Mesothelial cell of epicardium (in vitro differentiated cells): ENCODE measurements around the gene TCERG1L. TPM values are rescaled to one million over a fixed set of nuclear protein-coding genes. Genes with fewer than 3 reads are reported as not detected.

Source experiments
- DNase-seq, 2 experiments: peaks; one replicate each; pipeline ENCODE4 v3.0.0; 2021; ENCODE audit warnings: low spot score in 2 of 2; ENCODE audit not compliant: unreplicated experiment in 2 of 2
- H3K27ac Mint-ChIP-seq: 2 replicates; pipeline ENCODE4 v1.8.0; 2021; ENCODE audit warnings: mixed read lengths
- H3K27me3 Mint-ChIP-seq: 2 replicates; pipeline ENCODE4 v1.8.0; 2021; ENCODE audit warnings: low read depth, mixed read lengths
- H3K36me3 Mint-ChIP-seq: 2 replicates; pipeline ENCODE4 v1.8.0; 2021; ENCODE audit warnings: mixed read lengths
- H3K4me1 Mint-ChIP-seq: 2 replicates; pipeline ENCODE4 v1.8.0; 2021; ENCODE audit warnings: mixed read lengths
- H3K4me3 Mint-ChIP-seq: 2 replicates; pipeline ENCODE4 v1.8.0; 2021; ENCODE audit warnings: mild to moderate bottlenecking, moderate library complexity, mixed read lengths
- H3K9me3 Mint-ChIP-seq: 2 replicates; pipeline ENCODE4 v1.8.0; 2021; ENCODE audit warnings: mixed read lengths
- total RNA-seq: library from RNA; stranded (reverse); gene quantifications from 3 replicates; pipeline ENCODE4 v1.2.1, GENCODE V29; 2021
- TF ChIP-seq, protein P1 (sequence below): fragments of 200-600 bp; sonication (generic); IDR thresholded peaks from one replicate; pipeline ENCODE4 v1.5.0; 2021; ENCODE audit warnings: antibody characterized with exemption; ENCODE audit not compliant: unreplicated experiment

TCERG1L gene
- total RNA-seq, 1 donor from 2014 or later, result 0.63 TPM

DNA sequence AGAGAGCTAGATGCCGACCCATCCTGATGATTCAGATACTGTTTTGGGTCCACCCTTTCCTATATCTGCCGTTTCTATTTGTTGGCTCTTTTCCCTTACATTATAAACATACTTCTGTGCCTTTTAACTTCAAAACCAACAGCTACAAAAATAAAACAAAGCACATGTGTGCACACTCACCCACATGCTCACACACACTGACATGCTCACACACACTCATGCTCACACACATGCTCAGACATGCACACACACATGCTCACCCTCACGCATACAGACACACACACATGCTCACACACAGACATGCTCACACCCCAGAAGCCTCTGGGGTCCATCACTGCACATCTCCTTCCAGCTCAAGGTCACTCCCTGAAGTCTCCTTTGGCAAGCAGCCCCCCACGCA, 88.1 kb downstream of the TCERG1L start:
- H3K9me3 Mint-ChIP-seq, result no peaks in the 10 kb centered on the region
- no peak overlapping the region for H3K27ac Mint-ChIP-seq
- DNase-seq, result no peak
- H3K4me3 Mint-ChIP-seq, result no peak overlapping the region
- H3K27me3 Mint-ChIP-seq, result peaks cover 4% of the 10 kb centered on the region
- no peaks in the 10 kb centered on the region for H3K36me3 Mint-ChIP-seq
- TF ChIP-seq, protein P1, sequence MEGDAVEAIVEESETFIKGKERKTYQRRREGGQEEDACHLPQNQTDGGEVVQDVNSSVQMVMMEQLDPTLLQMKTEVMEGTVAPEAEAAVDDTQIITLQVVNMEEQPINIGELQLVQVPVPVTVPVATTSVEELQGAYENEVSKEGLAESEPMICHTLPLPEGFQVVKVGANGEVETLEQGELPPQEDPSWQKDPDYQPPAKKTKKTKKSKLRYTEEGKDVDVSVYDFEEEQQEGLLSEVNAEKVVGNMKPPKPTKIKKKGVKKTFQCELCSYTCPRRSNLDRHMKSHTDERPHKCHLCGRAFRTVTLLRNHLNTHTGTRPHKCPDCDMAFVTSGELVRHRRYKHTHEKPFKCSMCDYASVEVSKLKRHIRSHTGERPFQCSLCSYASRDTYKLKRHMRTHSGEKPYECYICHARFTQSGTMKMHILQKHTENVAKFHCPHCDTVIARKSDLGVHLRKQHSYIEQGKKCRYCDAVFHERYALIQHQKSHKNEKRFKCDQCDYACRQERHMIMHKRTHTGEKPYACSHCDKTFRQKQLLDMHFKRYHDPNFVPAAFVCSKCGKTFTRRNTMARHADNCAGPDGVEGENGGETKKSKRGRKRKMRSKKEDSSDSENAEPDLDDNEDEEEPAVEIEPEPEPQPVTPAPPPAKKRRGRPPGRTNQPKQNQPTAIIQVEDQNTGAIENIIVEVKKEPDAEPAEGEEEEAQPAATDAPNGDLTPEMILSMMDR, result no peak
- no peaks in the 10 kb centered on the region for H3K4me1 Mint-ChIP-seq

DNA sequence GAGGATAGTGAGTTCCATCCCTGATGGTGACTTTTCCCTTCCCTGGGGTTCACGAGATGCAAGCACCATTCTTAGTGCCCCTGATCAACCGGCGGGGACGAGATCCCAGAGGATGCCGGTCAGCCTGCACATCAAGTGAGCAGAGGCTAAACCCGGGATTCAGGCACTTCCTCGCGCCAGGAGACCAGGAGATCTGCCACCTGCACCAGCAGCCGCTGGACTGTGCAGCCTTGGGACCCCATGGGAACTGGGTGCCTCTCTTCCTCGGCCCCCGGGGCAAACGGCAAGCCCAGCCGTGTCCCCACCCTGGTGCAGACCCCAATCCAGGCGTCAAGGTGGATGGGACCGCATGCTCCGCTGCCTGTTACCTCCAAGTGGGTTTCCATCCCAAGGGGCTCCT, 88.5 kb downstream of the TCERG1L start:
- no peaks in the 10 kb centered on the region for H3K36me3 Mint-ChIP-seq

DNA sequence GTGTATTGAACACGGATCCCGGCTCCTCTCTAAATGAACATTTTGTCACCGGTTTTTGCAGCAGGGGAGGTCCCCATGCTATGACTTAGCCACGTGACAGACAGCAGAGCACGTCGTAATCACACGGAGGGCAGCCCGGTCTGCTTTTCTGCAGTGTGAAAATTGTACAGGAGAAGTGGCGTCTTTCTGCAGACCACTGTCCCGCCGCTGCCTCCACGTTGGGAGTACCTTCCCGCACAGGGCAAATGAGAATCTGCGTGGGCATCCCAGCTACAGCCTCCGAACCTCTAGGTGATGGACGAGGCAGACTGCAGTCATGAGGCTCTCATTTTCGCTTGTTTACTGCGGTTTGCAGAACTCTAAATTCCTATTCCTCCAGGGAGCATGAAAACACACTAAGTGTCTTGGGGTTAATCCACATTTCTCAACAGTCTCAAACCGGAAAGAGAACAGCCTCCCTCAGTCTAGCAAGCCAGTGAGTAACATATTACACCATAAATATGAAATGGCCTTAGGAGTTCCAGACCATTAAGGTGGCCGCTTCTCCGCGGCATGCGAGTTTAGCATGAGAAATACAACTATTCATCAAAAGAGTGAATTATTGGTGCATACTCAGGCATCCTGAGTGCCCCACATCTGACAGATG, 89.8 kb downstream of the TCERG1L start:
- H3K4me1 Mint-ChIP-seq, result no peaks in the 10 kb centered on the region
- H3K27me3 Mint-ChIP-seq, result peaks cover 4% of the 10 kb centered on the region
- H3K9me3 Mint-ChIP-seq, result no peaks in the 10 kb centered on the region
- no peak overlapping the region for H3K27ac Mint-ChIP-seq
- H3K4me3 Mint-ChIP-seq, result no peak overlapping the region
- H3K36me3 Mint-ChIP-seq, result no peaks in the 10 kb centered on the region
- TF ChIP-seq, protein P1, result no peak
- no peak for DNase-seq

More for the DNA sequence above, 88.5 kb downstream of the TCERG1L start:
- TF ChIP-seq, protein P1, result no peak
- Mint-ChIP-seq H3K27me3 (peaks cover 4% of the 10 kb centered on the region), H3K4me3 (no peak overlapping the region), H3K9me3 (no peaks in the 10 kb centered on the region), H3K27ac (no peak overlapping the region), H3K4me1 (no peaks in the 10 kb centered on the region)
- DNase-seq, result no peak

DNA sequence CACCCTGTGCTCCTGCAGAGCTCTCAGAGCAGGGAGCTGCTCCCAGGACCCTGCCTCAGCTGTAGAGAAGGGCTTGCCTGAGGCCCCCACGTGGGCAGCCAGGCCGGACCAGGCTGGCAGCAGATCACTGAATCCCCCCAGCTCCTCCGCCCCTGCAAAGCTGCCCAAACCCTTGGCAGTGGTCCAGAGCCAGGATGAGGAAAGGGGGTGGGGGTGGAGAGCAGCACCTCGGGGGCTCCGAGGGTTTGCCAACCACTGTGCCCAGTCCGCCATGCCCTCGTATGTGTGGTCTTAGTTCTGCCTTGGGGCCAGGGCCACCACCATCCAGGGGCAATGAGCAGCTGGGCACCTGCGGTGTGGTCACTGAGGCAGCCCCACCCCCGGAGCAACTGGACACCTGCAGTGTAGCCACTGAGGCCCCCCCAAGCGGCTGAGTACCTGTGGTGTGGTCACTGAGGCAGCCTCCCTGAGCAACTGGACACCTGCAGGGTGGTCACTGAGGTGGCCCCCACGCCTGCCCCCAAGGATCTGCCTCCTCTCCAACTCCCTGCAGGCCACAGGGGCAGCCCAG, 90.8 kb downstream of the TCERG1L start:
- Mint-ChIP-seq H3K9me3 (no peaks in the 10 kb centered on the region), H3K27me3 (peaks cover 4% of the 10 kb centered on the region), H3K4me3 (no peak overlapping the region), H3K36me3 (no peaks in the 10 kb centered on the region), H3K27ac (no peak overlapping the region), H3K4me1 (no peaks in the 10 kb centered on the region)
- TF ChIP-seq, protein P1, result no peak
- DNase-seq, result no peak

DNA sequence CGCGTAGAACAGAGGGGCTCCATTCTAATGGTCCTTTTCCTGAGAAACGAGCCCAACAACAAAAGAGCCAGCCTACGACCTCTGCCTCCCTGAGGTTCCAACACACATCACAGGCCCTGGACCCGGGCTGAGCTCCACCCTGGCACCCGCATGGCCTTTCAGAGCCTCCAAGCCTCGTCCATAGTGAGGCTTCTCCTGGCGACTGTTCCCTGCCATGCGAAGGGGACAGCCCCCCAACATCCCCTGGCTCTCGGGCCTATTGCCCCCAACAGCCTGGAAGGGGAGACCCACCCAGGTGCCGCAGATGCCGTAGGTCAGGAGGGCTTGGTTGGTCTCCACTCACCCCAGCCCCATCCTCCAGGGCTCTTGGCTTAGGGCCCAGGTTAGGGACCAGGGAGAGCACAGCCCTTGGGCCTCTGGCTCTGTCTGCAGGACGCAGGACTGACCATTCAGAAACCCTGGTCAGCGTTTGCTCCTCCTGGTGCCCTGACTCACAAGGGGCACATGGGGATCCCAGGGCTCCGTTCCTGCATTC, 91.5 kb downstream of the TCERG1L start:
- Mint-ChIP-seq H3K4me3 (no peak overlapping the region), H3K4me1 (no peaks in the 10 kb centered on the region), H3K36me3 (no peaks in the 10 kb centered on the region), H3K27ac (no peak overlapping the region), H3K27me3 (peaks cover 6% of the 10 kb centered on the region), H3K9me3 (no peaks in the 10 kb centered on the region)
- no peak for DNase-seq
- TF ChIP-seq, protein P1, result no peak
